GM23248 (cell line): ENCODE measurements around the gene CXCL17. TPM values are rescaled to one million over a fixed set of nuclear protein-coding genes. Genes with fewer than 3 reads are reported as not detected.

ENCODE experiments used
- DNase-seq: peaks from one replicate; pipeline ENCODE4 v3.0.0-alpha.2; 2015
- H2AFZ ChIP-seq: fragments of 200-600 bp; sonication (generic); 2 replicates; pipeline ENCODE4 v1.6.1; 2016; ENCODE audit warnings: antibody characterized with exemption
- H3F3A ChIP-seq: fragments of 200-600 bp; sonication (generic); 2 replicates; pipeline ENCODE4 v1.6.1; 2016; ENCODE audit warnings: mild to moderate bottlenecking, antibody characterized with exemption, mixed run types; ENCODE audit not compliant: insufficient read depth
- H3K27ac ChIP-seq: fragments of 200-600 bp; sonication (generic); 2 replicates; pipeline ENCODE4 v1.5.1; 2016; ENCODE audit warnings: mild to moderate bottlenecking
- H3K27me3 ChIP-seq: fragments of 200-600 bp; sonication (generic); replicated peaks from 2 replicates; pipeline ENCODE4 v1.6.1; 2016; ENCODE audit warnings: mild to moderate bottlenecking; ENCODE audit not compliant: insufficient read depth
- H3K36me3 ChIP-seq: fragments of 200-600 bp; sonication (generic); 2 replicates; pipeline ENCODE4 v1.6.1; 2016; ENCODE audit warnings: low read depth, mild to moderate bottlenecking
- H3K4me1 ChIP-seq: fragments of 200-600 bp; sonication (generic); 2 replicates; pipeline ENCODE4 v1.6.1; 2016; ENCODE audit warnings: mild to moderate bottlenecking; ENCODE audit not compliant: insufficient read depth
- H3K4me2 ChIP-seq: fragments of 200-600 bp; sonication (generic); one replicate; pipeline ENCODE4 v1.6.1; 2016; ENCODE audit warnings: mild to moderate bottlenecking; ENCODE audit not compliant: unreplicated experiment
- H3K4me3 ChIP-seq: fragments of 200-600 bp; sonication (generic); 2 replicates; pipeline ENCODE4 v1.5.1; 2016; ENCODE audit warnings: mild to moderate bottlenecking
- H3K79me2 ChIP-seq: fragments of 200-600 bp; sonication (generic); 2 replicates; pipeline ENCODE4 v1.6.1; 2016; ENCODE audit warnings: mild to moderate bottlenecking; ENCODE audit not compliant: insufficient read depth
- H3K9ac ChIP-seq: fragments of 200-600 bp; sonication (generic); 2 replicates; pipeline ENCODE4 v1.6.1; 2016; ENCODE audit warnings: mild to moderate bottlenecking
- H3K9me2 ChIP-seq: fragments of 200-600 bp; sonication (generic); 2 replicates; pipeline ENCODE4 v1.6.1; 2016; ENCODE audit warnings: mixed run types, mild to moderate bottlenecking, moderate library complexity; ENCODE audit not compliant: insufficient read depth
- H3K9me3 ChIP-seq: fragments of 200-600 bp; sonication (generic); one replicate; pipeline ENCODE4 v1.6.1; 2017; ENCODE audit warnings: low read depth
- H4K20me1 ChIP-seq: fragments of 200-600 bp; sonication (generic); 2 replicates; pipeline ENCODE4 v1.6.0; 2016; ENCODE audit not compliant: insufficient read depth
- EZH2 ChIP-seq: fragments of 200-600 bp; sonication (generic); IDR thresholded peaks from 2 replicates; pipeline ENCODE4 v1.6.1; 2018; ENCODE audit warnings: antibody characterized with exemption, mild to moderate bottlenecking; ENCODE audit not compliant: insufficient read depth, poor library complexity, severe bottlenecking
- EZH2phosphoT487 ChIP-seq: fragments of 200-600 bp; sonication (generic); IDR thresholded peaks from 2 replicates; pipeline ENCODE4 v1.6.1; 2018; ENCODE audit warnings: antibody characterized with exemption, moderate library complexity, mild to moderate bottlenecking, low read depth; ENCODE audit not compliant: insufficient read depth
- WGBS, 2 experiments: methylation state at CpG; one replicate each; pipeline ENCODE4 v1.1.6; 2015 to 2017; ENCODE audit warnings: low lambda C conversion rate in 2 of 2, low coverage in 1 of 2; ENCODE audit errors: missing lambda C conversion rate in 2 of 2; 5-methylcytosine and 5-hydroxymethylcytosine counted together
- in situ Hi-C: fragments of 300-500 bp; cut with MboI; formaldehyde crosslinking; loops from 2 replicates; pipeline ENCODE4 v1.15.0; 2020
- polyA plus RNA-seq: library from polyadenylated mRNA; unstranded; fragments of >200 nt; fragmentation: Nextera tagmentation; extraction: Ambion mirVana; gene quantifications from 2 replicates; pipeline ENCODE4 v1.2.1, GENCODE V29; 2016
- total RNA-seq: library from RNA; depleted of rRNA; stranded (reverse); fragments of >200 nt; shearing (Covaris generic); gene quantifications from 2 replicates; pipeline ENCODE4 v1.2.3, GENCODE V29; 2014

Gene CXCL17
- total and polyA plus RNA-seq, 2 experiments from 2014 or later, result not detected

- H4K20me1 ChIP-seq, result no peaks in the 10 kb centered on the region
- no peak overlapping the region for H2AFZ ChIP-seq
- DNase-seq, result no peak
- no peaks in the 10 kb centered on the region for H3K36me3 ChIP-seq
- no peaks in the 10 kb centered on the region for H3K79me2 ChIP-seq
- H3K4me3 ChIP-seq, result no peak overlapping the region
- H3K27me3 ChIP-seq, result peaks cover 37% of the 10 kb centered on the region
- H3K9me2 ChIP-seq, result no peaks in the 10 kb centered on the region
- peaks cover 4% of the 10 kb centered on the region for H3K4me1 ChIP-seq
- no peak overlapping the region for H3K27ac ChIP-seq
- whole genome bisulfite sequencing, 2 experiments, result 72 to 83% methylated on average over 2 of the region's 2 CpGs
- H3K4me2 ChIP-seq, result no peak overlapping the region
- H3K9me3 ChIP-seq, result no peaks in the 10 kb centered on the region
- no peaks in the 10 kb centered on the region for H3F3A ChIP-seq
- no peak overlapping the region for H3K9ac ChIP-seq
- no peak for TF ChIP-seq EZH2phosphoT487
- TF ChIP-seq EZH2, result no peak
- in situ Hi-C loops, result no loop called here
Observed at GRCh38 chr19:42477117-42477516, 34.4 kb upstream of the CXCL17 start.

GRCh38 chr19:42475366-42475765, 32.6 kb upstream of the CXCL17 start:
- Histone ChIP-seq H3K27me3 (peaks cover 55% of the 10 kb centered on the region), H3K4me2 (no peak overlapping the region), H4K20me1 (no peaks in the 10 kb centered on the region), H3F3A (no peaks in the 10 kb centered on the region), H3K4me3 (no peak overlapping the region), H3K4me1 (no peaks in the 10 kb centered on the region), H3K9me2 (no peaks in the 10 kb centered on the region), H3K9me3 (no peaks in the 10 kb centered on the region), H3K27ac (no peak overlapping the region), H3K79me2 (no peaks in the 10 kb centered on the region), H3K36me3 (no peaks in the 10 kb centered on the region), H3K9ac (no peak overlapping the region), H2AFZ (no peak overlapping the region)
- 49 to 60% methylated on average over 4 of the region's 4 CpGs for WGBS, 2 experiments
- in situ Hi-C loops, result no loop called here
- DNase-seq, result no peak
- TF ChIP-seq EZH2 (no peak), EZH2phosphoT487 (no peak)

- WGBS, 2 experiments, result 63 to 65% methylated on average over 4 of the region's 4 CpGs
- no peaks in the 10 kb centered on the region for H4K20me1 ChIP-seq
- no peaks in the 10 kb centered on the region for H3K79me2 ChIP-seq
- H2AFZ ChIP-seq, result no peak overlapping the region
- TF ChIP-seq EZH2phosphoT487 (no peak), EZH2 (no peak)
- no peaks in the 10 kb centered on the region for H3K9me3 ChIP-seq
- no peak overlapping the region for H3K9ac ChIP-seq
- no peak overlapping the region for H3K4me3 ChIP-seq
- no peaks in the 10 kb centered on the region for H3K9me2 ChIP-seq
- no peak overlapping the region for H3K4me2 ChIP-seq
- DNase-seq, result no peak
- H3K27ac ChIP-seq, result no peak overlapping the region
- in situ Hi-C loops, result no loop called here
- H3K27me3 ChIP-seq, result peaks cover 55% of the 10 kb centered on the region
- H3F3A ChIP-seq, result no peaks in the 10 kb centered on the region
- no peaks in the 10 kb centered on the region for H3K36me3 ChIP-seq
- H3K4me1 ChIP-seq, result peaks cover under 1% of the 10 kb centered on the region; the same call in 1 of the 2 replicates
Observed at GRCh38 chr19:42474743-42475142, 32.0 kb upstream of the CXCL17 start.

GRCh38 chr19:42473686-42474085, 30.9 kb upstream of the CXCL17 start:
- H3K27me3 ChIP-seq, result peaks cover 55% of the 10 kb centered on the region
- H3K27ac ChIP-seq, result no peak overlapping the region
- no peaks in the 10 kb centered on the region for H3K9me2 ChIP-seq
- TF ChIP-seq EZH2, result no peak
- no peak for TF ChIP-seq EZH2phosphoT487
- no peak for DNase-seq
- H3K9me3 ChIP-seq, result no peaks in the 10 kb centered on the region
- H3K4me2 ChIP-seq, result no peak overlapping the region
- no peak overlapping the region for H3K4me3 ChIP-seq
- in situ Hi-C loops, result no loop called here
- WGBS, 2 experiments, result 9 to 12% methylated on average over 6 of the region's 6 CpGs
- H3K36me3 ChIP-seq, result no peaks in the 10 kb centered on the region
- H3K4me1 ChIP-seq, result peaks cover 2% of the 10 kb centered on the region; the same call in 1 of the 2 replicates
- H2AFZ ChIP-seq, result no peak overlapping the region
- H4K20me1 ChIP-seq, result no peaks in the 10 kb centered on the region
- no peak overlapping the region for H3K9ac ChIP-seq
- H3K79me2 ChIP-seq, result no peaks in the 10 kb centered on the region
- no peaks in the 10 kb centered on the region for H3F3A ChIP-seq

GRCh38 chr19:42472402-42473147, 29.8 kb upstream of the CXCL17 start:
- WGBS, 2 experiments, result 61 to 69% methylated on average over 7 of the region's 7 CpGs
- H4K20me1 ChIP-seq, result no peaks in the 10 kb centered on the region
- peaks cover 55% of the 10 kb centered on the region for H3K27me3 ChIP-seq

More at GRCh38 chr19:42472402-42473147, 29.8 kb upstream of the CXCL17 start:
- no peak for TF ChIP-seq EZH2phosphoT487
- TF ChIP-seq EZH2, result no peak
- no peak overlapping the region for H3K27ac ChIP-seq
- no peak overlapping the region for H2AFZ ChIP-seq
- H3K79me2 ChIP-seq, result no peaks in the 10 kb centered on the region
- no peaks in the 10 kb centered on the region for H3K36me3 ChIP-seq
- no peak overlapping the region for H3K4me3 ChIP-seq
- H3K4me1 ChIP-seq, result peaks cover 8% of the 10 kb centered on the region
- no peak overlapping the region for H3K9ac ChIP-seq
- H3K4me2 ChIP-seq, result no peak overlapping the region
- H3F3A ChIP-seq, result peaks cover 5% of the 10 kb centered on the region
- DNase-seq, result no peak
- in situ Hi-C loops, result no loop called here
- H3K9me3 ChIP-seq, result no peaks in the 10 kb centered on the region
- no peaks in the 10 kb centered on the region for H3K9me2 ChIP-seq
